ENCODE measurements around the gene TMEM266.

Gene TMEM266

DNA sequence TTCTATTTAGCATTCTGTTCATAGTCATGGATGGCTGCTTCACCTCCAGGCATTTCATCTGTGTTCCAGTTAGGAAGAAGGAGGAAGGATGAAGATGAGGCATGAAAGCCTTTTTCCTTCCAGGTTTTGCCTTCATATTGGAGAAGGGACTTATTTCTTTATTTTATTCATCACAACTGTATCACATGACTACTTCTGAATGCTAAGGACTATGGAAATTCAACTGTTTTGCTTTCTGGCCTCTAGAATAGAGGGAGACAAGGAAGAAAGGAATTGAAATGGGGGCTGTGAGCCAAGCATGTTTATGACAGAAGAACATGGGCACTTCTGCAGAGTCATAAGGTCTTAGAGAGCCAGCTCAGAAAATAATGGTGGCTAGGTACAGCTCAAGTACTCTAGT lies 10.4 kb downstream of the TMEM266 start:
- DNase-seq (ENCODE audit: low spot score) = no peak

DNA sequence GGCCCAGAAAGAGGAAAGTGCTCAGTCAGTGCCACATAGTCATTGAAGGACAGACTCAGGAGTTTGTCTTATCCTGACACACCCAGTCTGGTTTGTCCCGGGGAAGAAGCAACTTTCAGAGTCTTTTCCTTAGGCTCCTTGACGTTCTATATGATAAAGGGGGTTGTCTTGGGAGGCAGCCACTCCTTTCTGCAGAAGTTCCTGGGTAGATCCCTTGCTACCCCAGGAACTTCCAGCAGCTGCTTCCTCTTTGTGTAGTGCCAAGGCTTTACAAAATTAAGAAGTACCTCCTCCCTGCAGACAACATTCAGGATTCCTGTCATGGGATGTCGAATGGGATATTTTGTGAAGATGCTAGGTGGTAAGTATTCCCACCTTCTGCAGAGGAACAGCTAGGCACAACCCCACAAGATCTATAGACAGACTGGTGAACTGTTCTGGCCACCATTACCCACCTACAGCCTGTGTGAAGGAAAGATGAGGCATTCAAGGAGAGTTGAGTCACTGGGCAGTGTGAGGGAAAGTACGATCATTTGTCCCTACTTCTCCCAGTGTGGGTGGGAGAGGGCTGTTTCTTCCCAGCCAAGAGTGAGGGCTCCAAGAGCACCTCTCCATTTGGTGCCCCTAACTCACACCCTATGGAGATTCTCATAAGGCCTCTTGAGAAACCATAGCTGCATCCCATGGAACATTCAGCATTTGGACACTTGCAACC lies 11.3 kb downstream of the TMEM266 start:
- DNase-seq (ENCODE audit: low spot score) = no peak

GRCh38 chr15:76071806-76072205 lies 12.0 kb downstream of the TMEM266 start:
- no peak for DNase-seq (ENCODE audit: low spot score)

DNA sequence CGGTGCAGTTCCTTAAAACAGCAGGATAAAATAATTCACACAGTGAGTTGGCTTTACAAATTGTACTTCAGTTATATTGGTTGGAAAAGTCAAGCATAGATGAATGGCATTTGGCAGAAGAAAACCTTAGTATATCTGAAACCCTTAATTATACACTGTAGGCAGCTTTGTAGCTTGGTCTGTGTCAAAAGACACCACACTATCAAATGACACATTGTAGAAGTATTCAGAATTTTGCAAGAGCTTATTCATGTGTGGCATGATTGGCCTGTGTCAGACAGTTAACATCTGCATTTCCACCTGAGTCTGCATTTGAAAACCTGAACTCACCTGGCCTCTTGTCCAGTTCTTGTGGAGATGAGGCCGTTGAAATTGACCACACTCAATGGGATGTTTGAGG lies 13.8 kb downstream of the TMEM266 start:
- DNase-seq (ENCODE audit: low spot score) = no peak

- DNase-seq (ENCODE audit: low spot score) = no peak
These were observed 15.3 kb downstream of the TMEM266 start for GRCh38 chr15:76075046-76075445.

GRCh38 chr15:76078285-76078877 lies 18.6 kb downstream of the TMEM266 start:
- no peak for DNase-seq (ENCODE audit: low spot score)

- DNase-seq (ENCODE audit: low spot score) = no peak
These were observed 24.5 kb downstream of the TMEM266 start for GRCh38 chr15:76084256-76084655.

- no peak for DNase-seq (ENCODE audit: low spot score)
These were observed 38.9 kb downstream of the TMEM266 start for GRCh38 chr15:76098685-76099084.

GRCh38 chr15:76099388-76099787 lies 39.6 kb downstream of the TMEM266 start:
- no peak for DNase-seq (ENCODE audit: low spot score)

DNA sequence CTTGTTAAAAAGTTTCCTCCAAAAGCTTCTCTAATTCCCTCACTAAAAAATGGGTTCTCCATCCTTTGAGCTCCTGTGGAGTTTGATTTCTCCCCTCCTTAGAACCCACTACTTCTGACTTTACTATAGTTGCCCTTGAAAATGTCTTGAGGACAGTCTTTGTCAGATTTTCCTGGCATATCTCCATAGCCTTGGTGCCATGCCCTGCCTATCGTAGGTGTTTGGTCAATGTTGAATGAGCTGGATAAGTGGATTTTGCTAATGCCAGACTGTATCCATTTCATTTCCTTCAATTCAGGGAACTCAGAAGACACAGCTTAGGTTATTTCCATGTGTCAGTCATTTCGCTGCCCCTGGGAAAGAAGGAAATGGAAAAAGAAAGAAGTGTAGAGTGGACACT lies 40.6 kb downstream of the TMEM266 start:
- no peak for DNase-seq (ENCODE audit: low spot score)

- DNase-seq (ENCODE audit: low spot score) = no peak
These were observed 41.9 kb downstream of the TMEM266 start for GRCh38 chr15:76101655-76102054.

DNA sequence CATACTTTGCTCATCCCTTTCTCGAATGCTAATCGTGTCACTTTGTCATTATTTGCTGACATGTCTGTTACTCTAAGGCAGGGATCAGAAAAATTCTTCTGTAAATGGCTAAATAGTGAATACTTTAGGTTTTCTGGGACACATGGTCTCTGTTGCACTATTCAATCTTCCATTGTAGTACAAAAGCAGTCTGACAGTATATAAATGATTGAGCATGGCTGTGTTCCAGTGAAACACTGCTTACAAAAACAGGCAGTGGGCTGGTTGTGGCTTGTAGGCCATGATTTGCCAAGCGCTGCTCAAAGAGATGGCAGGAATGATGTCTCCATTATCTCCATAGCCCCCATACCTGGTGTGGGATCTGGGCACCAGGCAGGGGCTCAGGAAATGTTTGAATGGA lies 45.6 kb downstream of the TMEM266 start:
- DNase-seq (ENCODE audit: low spot score) = no peak

GRCh38 chr15:76105911-76106310 lies 46.1 kb downstream of the TMEM266 start:
- DNase-seq (ENCODE audit: low spot score) = no peak

- no peak for DNase-seq (ENCODE audit: low spot score)
These were observed 47.4 kb downstream of the TMEM266 start for GRCh38 chr15:76107169-76107568.

- no peak for DNase-seq (ENCODE audit: low spot score)
These were observed 48.4 kb downstream of the TMEM266 start for GRCh38 chr15:76108021-76108723.

DNA sequence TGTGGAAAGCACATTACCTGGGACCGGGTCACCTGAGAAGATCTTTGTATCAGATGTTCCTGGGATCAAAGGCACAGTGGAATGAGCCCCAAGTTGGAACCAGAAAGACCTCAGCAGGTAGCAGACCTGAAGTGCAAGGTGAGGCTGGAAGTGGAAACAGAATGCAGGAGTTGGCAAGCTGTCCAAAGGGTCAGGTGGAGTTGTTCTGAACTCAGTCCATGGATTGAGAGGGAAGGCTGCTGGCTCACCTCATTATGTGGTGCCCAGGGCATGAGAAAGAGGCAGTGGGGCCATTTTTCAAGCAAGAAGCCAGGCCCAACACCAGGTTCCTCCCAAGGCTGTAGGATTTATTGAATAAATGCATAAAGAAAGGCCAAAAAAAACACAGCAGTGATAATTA lies 49.3 kb downstream of the TMEM266 start:
- DNase-seq (ENCODE audit: low spot score) = no peak

DNA sequence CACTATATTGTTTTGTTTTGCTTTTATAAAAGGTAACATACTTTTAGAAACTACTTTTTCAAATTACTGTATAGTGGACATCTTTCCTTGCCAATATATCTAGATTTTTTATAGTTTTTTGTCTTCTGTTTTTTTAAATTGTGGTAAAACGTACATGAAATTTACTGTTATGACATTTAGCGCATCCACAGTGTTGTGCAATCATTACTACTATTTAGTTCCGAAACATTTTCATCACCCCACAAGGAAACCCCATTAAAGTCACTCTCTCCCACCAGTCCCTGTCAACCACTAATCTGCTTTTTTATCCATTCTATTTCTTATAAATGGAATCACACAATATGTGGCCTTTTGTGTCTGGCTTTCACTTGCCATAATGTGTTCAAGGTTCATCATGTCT lies 54.8 kb downstream of the TMEM266 start:
- DNase-seq (ENCODE audit: low spot score) = no peak

GRCh38 chr15:76116138-76116885 lies 56.5 kb downstream of the TMEM266 start:
- DNase-seq (ENCODE audit: low spot score) = no peak

GRCh38 chr15:76117181-76117580 lies 57.4 kb downstream of the TMEM266 start:
- no peak for DNase-seq (ENCODE audit: low spot score)

- DNase-seq (ENCODE audit: low spot score) = no peak
These were observed 59.0 kb downstream of the TMEM266 start for GRCh38 chr15:76118767-76119166.

DNA sequence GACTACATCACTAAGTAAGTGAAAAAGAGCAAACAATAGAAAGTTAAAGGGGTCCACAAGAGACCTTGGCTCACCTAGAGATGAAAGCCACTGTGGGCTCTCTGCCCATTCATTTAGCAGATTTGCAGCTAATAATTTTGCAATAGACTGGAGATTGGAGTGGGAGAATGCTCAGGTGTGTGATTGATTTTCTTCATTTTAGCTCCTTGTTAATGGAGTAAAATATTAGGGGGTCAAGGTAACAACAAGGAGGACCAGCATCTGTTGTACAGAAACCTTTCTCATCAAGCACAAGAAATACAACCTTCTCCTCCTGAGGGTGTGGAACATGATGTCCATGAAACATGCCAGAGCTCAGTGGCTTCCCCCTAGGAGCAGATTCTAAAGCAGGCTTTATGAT lies 63.2 kb downstream of the TMEM266 start:
- DNase-seq (ENCODE audit: low spot score) = no peak

GRCh38 chr15:76127169-76127568 lies 67.4 kb downstream of the TMEM266 start:
- no peak for DNase-seq (ENCODE audit: low spot score)

DNA sequence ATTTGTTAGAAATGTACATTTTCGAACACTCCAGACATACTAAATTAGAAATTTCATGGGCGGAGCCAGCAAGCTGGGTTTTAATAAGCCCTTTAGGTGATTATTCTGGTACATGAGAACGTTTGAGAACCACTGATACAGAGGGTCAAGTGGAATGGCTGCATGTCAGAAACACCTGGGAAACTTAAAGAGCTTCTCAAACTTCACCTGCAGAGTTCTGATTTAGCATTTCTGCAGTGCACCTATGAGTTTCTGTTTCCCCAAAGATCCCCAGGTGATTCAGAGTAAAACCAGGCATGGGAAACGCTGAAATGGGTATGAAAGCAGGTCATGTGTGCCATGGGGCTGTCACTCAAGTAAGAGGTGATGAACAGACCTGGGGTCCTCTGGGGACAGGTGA lies 68.1 kb downstream of the TMEM266 start:
- no peak for DNase-seq (ENCODE audit: low spot score)

Measured in COLO829 (cell line).